Measurements from ENCODE around the gene DYNLRB1.

The DYNLRB1 gene

GRCh38 chr20:34552569-34552968 is 36.3 kb downstream of the DYNLRB1 start:
- H3K4me3 ChIP-seq, result no peak overlapping the region
- no peaks in the 10 kb centered on the region for H3K9me3 ChIP-seq
- no peak overlapping the region for H3K4me2 ChIP-seq
- H3K27ac ChIP-seq, result no peak overlapping the region
- H3K27me3 ChIP-seq, result no peaks in the 10 kb centered on the region
- no peaks in the 10 kb centered on the region for H4K20me1 ChIP-seq
- no peak overlapping the region for H3K9ac ChIP-seq
- no peak for TF ChIP-seq Cebpa-rat (IDR thresholded peaks at IDR 0.05)
- H3K4me1 ChIP-seq, result no peaks in the 10 kb centered on the region
- H3K36me3 ChIP-seq, result no peaks in the 10 kb centered on the region

DNA sequence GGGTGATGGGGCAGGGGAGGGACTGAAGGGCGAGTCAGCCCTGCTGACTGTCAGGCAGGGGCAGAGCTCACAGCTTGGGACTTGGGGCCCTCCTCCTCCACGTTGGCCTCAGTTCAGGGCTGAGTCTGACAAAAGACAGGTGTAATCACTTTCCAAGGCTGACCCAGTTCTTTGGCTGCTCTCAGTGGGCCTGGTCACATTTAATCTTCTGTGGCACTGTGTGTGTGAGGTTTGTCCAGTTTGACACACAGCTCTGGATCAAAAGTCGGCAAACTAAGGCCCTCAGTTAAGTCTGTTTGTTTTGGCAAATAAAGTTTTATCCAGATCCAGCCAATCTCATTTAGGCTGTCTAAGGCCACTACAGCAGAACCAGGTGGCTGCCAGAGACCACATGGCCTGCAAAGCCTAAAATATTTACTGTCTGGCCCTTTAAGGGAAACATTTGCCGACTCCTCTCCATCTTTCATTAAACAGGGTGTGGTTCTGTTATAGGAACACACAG is 37.2 kb downstream of the DYNLRB1 start:
- Histone ChIP-seq H3K9me3 (no peaks in the 10 kb centered on the region), H4K20me1 (no peaks in the 10 kb centered on the region), H3K9ac (no peak overlapping the region), H3K4me1 (no peaks in the 10 kb centered on the region), H3K27ac (no peak overlapping the region), H3K27me3 (peaks cover 6% of the 10 kb centered on the region; the same call in 1 of the 2 replicates), H3K36me3 (no peaks in the 10 kb centered on the region), H3K4me2 (no peak overlapping the region), H3K4me3 (no peak overlapping the region)
- no peak for TF ChIP-seq Cebpa-rat (IDR thresholded peaks at IDR 0.05)

GRCh38 chr20:34557936-34558319 is 41.7 kb downstream of the DYNLRB1 start:
- Histone ChIP-seq H3K4me3 (peak overlapping the region; percentile 56), H4K20me1 (0 out of 2 replicates have a peak, but pooled peaks cover 7% of the 10 kb centered on the region)
- TF ChIP-seq Cebpa-rat (IDR thresholded peaks at IDR 0.05), result no peak

DNA sequence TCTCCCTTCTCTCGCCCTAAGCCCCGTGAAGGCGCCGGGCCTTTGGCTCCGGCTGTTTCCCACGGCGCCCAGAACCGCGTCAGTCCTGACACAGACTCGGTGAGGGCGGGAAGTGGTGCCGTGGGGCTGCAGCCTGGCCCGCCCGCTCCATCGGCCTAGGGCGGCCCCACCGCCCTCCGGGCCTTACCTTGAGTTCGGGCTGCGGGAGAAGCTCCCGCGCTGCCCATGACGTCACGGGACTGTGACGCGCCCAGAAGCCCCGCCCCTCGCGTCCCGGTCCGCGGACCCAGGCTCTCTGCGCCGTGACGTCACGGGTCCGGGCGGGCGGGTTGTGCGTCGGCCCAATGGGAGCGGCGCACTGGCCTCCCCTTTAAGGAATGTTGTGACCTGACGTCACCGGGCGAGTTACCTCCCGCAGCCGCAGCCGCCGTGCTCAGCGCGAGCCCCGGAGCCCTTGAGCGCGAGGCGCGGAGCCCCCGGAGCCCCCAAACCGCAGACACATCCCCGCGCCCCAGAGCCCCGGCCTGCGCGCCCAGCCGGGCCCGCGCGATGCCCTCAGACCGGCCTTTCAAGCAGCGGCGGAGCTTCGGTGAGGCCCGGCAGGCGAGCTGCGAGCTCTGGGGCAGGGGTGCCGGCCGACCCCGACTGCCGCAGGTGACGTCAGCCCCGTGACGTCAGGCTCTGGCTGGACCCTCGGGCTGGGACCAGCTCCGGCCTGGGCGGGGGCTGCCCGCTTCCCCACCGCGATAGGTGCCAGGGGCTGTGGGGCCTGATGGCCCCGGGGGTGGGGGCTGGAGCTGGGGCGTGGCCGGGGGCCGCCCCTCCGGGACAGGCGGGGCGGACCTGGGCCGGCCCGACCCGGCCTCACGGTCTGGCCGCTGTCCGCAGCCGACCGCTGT is 42.3 kb downstream of the DYNLRB1 start, which contains the start of gene MAP1LC3A:
Gene MAP1LC3A (plus strand): TSS at position 399 of the 899 bp plus-strand sequence. CDS start 151 bp downstream, at position 550.
- H3K9ac ChIP-seq, result peak within 1 kb of the TSS; percentile 68; the same call in 1 of the 2 replicates
- no peaks in the 10 kb centered on the region for H3K4me1 ChIP-seq
- no peaks in the 10 kb centered on the region for H3K9me3 ChIP-seq
- no peak for TF ChIP-seq Cebpa-rat (IDR thresholded peaks at IDR 0.05)
- H4K20me1 ChIP-seq, result 0 out of 2 replicates have a peak, but pooled peaks cover 7% of the 10 kb centered on the region
- H3K27ac ChIP-seq, result no peak within 1 kb of the TSS
- peaks cover 11% of the 10 kb centered on the region; the same call in 1 of the 2 replicates for H3K27me3 ChIP-seq
- H3K36me3 ChIP-seq, result peaks cover 30% of the 10 kb centered on the region
- peak within 1 kb of the TSS; percentile 56 for H3K4me3 ChIP-seq
- peak within 1 kb of the TSS; percentile 73 for H3K4me2 ChIP-seq

More at GRCh38 chr20:34557936-34558319, 41.7 kb downstream of the DYNLRB1 start:
- Histone ChIP-seq H3K9me3 (no peaks in the 10 kb centered on the region), H3K27me3 (peaks cover 11% of the 10 kb centered on the region; the same call in 1 of the 2 replicates), H3K4me1 (no peaks in the 10 kb centered on the region), H3K4me2 (peak overlapping the region; percentile 73), H3K27ac (no peak overlapping the region), H3K36me3 (peaks cover 30% of the 10 kb centered on the region), H3K9ac (peak overlapping the region; percentile 68; the same call in 1 of the 2 replicates)

DNA sequence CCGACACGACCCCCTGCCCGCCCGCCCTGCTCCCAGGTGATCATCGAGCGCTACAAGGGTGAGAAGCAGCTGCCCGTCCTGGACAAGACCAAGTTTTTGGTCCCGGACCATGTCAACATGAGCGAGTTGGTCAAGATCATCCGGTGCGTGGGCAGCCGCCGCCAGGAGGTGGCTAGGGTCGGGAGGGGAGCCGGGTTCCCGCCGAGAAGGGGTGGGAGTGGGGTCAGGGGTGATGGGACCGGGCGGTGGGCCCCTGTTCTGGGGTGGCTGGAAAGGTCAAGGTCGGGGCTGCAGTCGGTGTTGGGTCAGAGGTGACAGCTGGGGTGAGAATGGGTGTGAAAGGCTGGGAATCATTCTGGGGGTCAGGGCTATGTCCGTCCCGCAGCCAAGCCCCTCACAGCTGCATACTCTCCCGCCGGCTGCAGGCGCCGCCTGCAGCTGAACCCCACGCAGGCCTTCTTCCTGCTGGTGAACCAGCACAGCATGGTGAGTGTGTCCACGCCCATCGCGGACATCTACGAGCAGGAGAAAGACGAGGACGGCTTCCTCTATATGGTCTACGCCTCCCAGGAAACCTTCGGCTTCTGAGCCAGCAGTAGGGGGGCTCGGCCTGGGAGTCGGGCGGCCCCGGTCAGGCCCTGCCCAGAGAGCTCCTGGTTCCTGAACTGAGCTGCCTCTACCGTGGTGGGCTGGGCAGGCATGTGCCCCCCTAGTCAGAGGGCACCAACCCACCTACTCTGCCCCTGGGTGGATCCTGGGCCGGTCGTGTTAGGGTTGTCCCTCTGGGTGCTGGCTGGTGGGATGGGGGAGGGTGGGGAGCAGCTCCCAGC is 43.3 kb downstream of the DYNLRB1 start:
- Histone ChIP-seq H3K36me3 (peaks cover 30% of the 10 kb centered on the region), H3K4me1 (no peaks in the 10 kb centered on the region), H3K9me3 (no peaks in the 10 kb centered on the region), H4K20me1 (0 out of 2 replicates have a peak, but pooled peaks cover 7% of the 10 kb centered on the region), H3K9ac (no peak overlapping the region), H3K4me2 (no peak overlapping the region), H3K4me3 (no peak overlapping the region), H3K27me3 (peaks cover 11% of the 10 kb centered on the region; the same call in 1 of the 2 replicates), H3K27ac (no peak overlapping the region)
- TF ChIP-seq Cebpa-rat (IDR thresholded peaks at IDR 0.05), result no peak

- Histone ChIP-seq H3K4me2 (no peak overlapping the region), H3K36me3 (peaks cover 36% of the 10 kb centered on the region), H3K9me3 (no peaks in the 10 kb centered on the region), H3K27me3 (peaks cover 11% of the 10 kb centered on the region; the same call in 1 of the 2 replicates), H3K4me1 (no peaks in the 10 kb centered on the region), H3K27ac (no peak overlapping the region), H3K4me3 (no peak overlapping the region), H3K9ac (no peak overlapping the region), H4K20me1 (0 out of 2 replicates have a peak, but pooled peaks cover 7% of the 10 kb centered on the region)
- no peak for TF ChIP-seq Cebpa-rat (IDR thresholded peaks at IDR 0.05)
Observed at GRCh38 chr20:34560141-34560523, 43.9 kb downstream of the DYNLRB1 start.

DNA sequence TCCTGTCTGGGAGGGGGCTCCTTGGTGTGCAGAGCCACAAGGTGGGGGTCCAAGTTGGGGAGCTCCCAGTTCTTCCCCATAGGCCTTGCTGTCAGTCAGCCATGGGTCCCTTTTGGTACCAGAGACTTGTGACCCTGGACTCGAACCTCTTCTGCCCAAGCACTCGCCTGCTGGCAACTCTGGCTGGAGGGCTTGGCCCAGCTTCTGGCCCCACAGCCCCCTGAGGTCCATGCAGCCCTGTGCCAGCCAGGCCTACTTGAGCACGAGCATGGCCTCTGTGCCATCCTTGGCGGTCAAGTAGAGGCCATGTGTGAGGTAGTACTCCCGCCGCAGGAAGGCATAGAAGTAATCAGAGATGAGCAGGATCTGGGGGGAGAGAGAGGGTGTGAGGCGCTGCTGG is 44.4 kb downstream of the DYNLRB1 start:
- H3K27ac ChIP-seq, result no peak overlapping the region
- H3K9me3 ChIP-seq, result no peaks in the 10 kb centered on the region
- no peak for TF ChIP-seq Cebpa-rat (IDR thresholded peaks at IDR 0.05)
- H4K20me1 ChIP-seq, result 0 out of 2 replicates have a peak, but pooled peaks cover 7% of the 10 kb centered on the region
- H3K27me3 ChIP-seq, result peaks cover 11% of the 10 kb centered on the region; the same call in 1 of the 2 replicates
- H3K4me1 ChIP-seq, result no peaks in the 10 kb centered on the region
- no peak overlapping the region for H3K4me3 ChIP-seq
- no peak overlapping the region for H3K9ac ChIP-seq
- H3K36me3 ChIP-seq, result peaks cover 39% of the 10 kb centered on the region
- H3K4me2 ChIP-seq, result no peak overlapping the region

DNA sequence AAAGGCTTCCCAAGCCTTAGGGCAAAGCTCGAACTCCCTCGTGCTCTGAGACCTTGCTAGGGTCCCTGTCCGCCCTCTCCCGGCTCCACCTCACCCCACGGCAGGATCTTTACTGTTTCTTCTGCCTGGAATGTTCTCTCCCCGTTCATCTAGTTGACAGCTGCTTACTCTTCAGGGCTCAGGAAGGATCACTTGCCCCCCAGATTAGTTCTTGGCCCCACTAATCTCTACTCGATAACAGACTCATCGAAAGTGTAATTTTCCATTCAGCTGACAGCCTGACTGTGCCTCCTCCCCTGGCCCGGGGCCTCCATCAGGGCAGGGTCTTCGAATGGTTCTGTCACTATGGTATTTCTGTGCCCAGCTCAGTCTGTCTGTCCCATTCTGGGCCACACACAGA is 45.4 kb downstream of the DYNLRB1 start:
- Histone ChIP-seq H3K4me2 (no peak overlapping the region), H3K4me3 (no peak overlapping the region), H3K27ac (no peak overlapping the region), H4K20me1 (0 out of 2 replicates have a peak, but pooled peaks cover 7% of the 10 kb centered on the region), H3K9me3 (no peaks in the 10 kb centered on the region), H3K27me3 (peaks cover 11% of the 10 kb centered on the region; the same call in 1 of the 2 replicates), H3K4me1 (no peaks in the 10 kb centered on the region), H3K9ac (no peak overlapping the region), H3K36me3 (peaks cover 49% of the 10 kb centered on the region)
- TF ChIP-seq Cebpa-rat (IDR thresholded peaks at IDR 0.05), result no peak

- Histone ChIP-seq H3K4me1 (no peaks in the 10 kb centered on the region), H3K4me2 (no peak overlapping the region), H3K9ac (no peak overlapping the region), H3K27ac (no peak overlapping the region), H3K27me3 (peaks cover 11% of the 10 kb centered on the region; the same call in 1 of the 2 replicates), H4K20me1 (0 out of 2 replicates have a peak, but pooled peaks cover 7% of the 10 kb centered on the region), H3K9me3 (no peaks in the 10 kb centered on the region), H3K4me3 (no peak overlapping the region), H3K36me3 (peaks cover 54% of the 10 kb centered on the region)
- TF ChIP-seq Cebpa-rat (IDR thresholded peaks at IDR 0.05), result no peak
Observed at GRCh38 chr20:34562641-34563040, 46.4 kb downstream of the DYNLRB1 start.

Data from BLaER1 (cell line).